Stimulated activated CD4-positive, alpha-beta T cell treated with anti-CD3 and anti-CD28 coated beads, Interleukin-4, amount 100 ng/mL, for 24 hours (primary cell): ENCODE results near the gene CYP24A1.

ENCODE experiments used
- DNase-seq: peaks from one replicate; pipeline ENCODE4 v3.0.0-alpha.2; 2020

Gene CYP24A1

DNA sequence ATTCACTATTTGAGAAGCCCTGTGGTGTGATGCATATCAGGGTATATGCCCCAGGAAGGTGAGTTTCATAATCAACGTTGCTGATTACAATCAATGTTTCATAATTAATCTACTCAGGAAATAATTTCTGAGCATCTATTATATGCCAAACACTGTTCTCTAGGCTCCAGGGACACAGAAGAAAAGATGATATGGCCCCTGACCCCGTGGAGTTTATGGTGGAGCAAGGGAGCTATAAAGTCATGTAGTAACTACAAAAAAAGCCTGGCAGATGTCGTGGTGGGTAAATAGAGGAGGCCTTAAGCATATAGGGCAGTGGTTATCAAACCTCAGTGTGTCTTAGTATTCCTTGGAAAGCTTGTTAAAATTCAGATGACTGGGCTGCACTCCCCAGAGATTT lies 63.3 kb downstream of the CYP24A1 start:
- DNase-seq: no peak

DNA sequence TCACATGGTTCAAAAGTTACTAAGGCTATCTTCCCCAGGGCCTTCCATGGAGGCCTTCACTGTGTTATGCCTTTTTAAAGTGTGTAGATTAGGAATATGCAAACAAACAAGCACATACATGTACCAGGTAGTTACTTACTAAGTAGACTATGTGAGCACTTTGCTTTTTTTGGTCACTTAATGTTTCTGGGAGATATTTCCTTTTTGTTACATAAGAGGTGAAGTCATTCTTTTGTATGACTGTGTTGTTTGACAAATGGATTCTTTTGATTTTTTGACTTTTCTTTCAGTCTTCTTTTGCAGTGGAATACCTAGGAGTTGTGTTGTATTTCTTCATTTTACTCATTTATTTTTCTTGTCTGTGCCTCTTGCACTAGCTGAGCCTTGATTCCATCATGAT lies 63.7 kb downstream of the CYP24A1 start:
- DNase-seq: no peak

DNA sequence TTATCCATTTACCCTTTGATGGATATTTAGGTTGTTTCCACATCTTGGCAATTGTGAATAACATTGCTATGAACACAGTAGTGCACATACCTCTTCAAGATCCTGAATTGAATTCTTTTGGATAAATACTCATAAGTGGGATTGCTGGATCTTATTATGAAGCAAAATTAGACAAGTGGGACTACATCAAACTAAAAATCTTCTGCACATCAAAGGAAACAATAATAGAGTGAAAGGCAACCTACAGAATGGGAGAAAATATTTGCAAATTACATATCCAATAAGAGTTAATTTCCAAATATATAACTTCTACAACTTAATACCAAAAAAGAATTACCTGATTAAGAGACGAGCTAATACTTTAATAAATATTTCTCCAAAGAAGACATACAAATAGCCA lies 65.0 kb downstream of the CYP24A1 start:
- no peak for DNase-seq

DNA sequence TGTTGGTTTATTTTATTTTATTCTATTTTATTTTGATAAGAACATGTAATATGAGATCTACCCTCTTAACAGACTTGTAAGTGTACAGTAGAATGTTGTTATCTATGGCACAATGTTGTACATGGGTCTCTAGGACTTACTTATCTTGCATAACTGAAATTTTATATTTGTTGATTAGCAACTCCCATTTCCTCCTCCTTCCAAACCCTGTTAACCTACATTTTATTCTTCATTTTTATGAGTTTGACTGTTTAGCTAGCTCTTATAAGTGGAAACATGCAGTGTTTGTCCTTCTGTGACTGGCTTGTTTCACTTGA lies 65.5 kb downstream of the CYP24A1 start:
- DNase-seq: no peak

DNA sequence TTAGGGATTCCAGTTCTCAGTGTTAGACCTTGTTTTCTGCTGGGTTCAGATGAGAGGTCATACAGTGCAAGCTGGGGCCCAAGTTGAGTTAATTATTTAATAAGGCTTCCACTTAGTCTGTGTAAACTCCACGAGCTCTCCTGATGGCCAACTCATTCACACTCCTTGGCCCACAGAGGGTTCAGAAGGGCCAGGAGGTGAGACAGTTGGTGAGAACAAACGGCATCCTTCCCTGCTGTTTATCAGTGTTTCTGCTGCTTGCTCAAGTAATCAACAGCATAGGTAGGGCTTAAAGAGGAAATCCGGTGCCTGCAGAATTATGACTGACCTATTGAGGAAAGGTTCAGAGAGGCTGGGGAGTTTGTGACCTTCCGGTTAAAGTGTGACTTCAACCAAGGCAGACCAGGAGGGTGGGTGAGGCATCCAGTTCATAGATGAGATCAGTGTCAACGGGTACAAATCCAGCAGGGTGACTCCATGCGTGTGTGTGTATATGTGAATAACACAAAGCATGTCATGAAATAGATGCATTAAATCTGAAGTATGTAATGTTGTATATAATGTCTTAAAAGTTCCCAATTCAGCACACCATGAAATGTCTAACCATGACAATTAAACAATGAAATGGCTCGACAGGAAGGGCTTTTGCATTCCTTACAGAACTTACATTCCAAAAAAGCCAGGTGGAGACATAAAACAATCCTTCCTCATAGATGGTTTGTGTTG lies 66.0 kb downstream of the CYP24A1 start:
- no peak for DNase-seq

DNA sequence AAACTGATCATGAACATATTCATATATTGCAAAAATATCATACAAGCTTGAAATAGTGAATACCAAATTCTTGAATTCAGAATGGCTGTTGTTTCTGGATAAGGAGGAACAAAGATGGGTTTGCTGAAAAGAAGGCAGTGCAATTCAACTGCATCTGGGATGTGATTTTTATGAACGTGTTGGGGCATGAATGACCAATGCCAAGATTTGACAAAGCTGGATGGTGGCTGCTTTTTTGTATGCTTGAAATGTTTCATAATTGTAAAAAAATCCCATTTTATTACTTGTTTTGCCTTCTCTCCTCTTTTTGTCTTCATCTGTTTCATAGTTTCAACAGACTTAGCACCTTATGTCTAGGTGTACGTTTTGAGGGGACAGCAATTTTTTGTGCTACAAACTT lies 66.6 kb downstream of the CYP24A1 start:
- DNase-seq: no peak

DNA sequence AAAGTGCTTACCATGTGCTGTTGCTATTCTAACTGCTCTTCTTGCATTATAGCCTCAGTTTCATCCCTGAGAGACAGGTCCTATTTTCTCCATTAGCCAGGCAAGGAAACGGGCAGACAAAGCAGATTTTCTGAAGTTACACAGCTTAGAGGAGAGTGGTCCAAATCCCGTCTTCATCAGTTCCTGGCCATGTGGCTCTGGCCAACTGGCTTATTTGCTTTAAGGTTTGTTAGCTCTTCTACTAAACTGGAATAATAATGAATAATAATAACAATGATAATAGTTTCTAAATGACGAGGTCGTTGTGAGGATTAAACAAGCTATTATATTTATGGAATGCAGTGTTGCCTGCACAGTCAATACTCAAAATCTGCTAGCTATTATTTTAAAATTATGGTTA lies 67.6 kb downstream of the CYP24A1 start:
- no peak for DNase-seq

DNA sequence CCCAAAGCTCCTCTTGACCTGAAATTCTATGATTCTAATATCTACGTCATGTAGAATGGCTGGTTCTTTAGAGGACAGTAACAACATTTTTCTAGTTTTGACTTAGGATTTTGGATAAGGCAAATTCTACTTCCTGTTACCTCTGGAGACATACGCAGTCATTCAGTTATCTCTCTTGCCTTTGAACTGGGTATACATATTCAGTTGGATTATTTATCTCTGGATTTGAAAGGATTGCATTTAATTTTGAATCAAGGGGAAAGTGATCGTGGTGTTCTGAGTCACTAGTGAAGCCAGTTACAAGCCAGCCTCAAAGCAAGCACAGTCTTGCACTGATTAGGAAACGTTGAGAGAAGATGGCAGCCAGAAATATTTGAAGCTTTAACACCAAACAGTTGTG lies 68.1 kb downstream of the CYP24A1 start:
- DNase-seq: no peak

DNA sequence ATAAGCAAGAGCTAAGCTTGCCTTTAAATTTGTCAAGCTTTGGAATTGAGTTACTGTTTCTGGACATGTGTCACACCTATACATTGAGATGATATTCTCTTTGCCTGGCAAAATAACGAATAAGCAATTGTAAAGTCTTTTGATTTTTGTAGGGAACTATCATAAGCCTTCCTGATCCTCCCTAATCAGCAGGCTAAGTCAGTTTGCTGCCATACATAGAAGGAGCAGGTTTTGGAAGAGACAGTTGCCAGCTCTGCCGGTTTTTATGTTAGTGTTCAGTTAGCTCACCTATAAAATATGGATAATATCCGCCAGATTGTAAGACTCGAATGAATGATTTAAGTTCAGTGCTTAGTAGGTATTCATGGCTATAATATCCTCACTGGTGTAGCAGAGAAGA lies 69.0 kb downstream of the CYP24A1 start:
- no peak for DNase-seq

DNA sequence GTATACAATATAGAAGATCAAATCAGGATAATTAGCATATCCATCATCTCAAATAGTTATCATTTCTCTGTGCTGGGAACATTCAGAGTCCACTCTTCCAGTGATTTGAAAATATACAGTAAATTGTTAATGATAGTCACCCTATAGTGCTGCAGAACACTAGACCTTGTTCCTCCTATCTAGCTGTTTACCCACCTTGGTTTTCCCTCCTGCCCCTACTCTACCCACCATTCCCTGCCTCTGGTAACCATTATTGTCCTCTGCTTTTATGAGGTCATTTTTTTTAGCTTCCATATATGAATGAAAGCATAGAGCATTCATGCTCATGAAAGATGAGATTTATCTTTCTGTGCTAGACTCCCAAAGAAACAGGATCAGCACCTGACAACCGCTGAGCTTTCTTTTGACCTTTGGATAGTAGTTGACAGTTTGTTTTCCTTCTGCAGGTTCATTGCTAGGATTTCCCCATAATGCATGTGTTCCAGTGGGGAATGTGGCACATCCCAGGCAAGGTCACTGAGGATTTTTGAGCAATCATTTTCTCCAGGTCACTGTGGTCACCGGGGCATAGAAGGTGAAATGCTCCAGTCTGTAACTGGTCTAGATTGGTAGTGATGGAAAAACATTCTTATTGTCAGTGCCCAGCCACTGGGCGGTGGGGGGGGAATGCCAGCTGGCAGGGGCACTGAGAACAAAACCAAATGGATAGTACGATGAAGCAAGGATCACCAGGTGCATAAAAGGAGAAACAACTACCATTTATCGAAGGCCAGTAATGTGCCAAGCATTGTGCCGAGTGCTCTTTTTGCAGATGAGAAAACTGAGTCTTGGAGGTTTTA lies 69.8 kb downstream of the CYP24A1 start:
- DNase-seq: no peak
